Daoy (cell line): ENCODE measurements around the gene DONSON. TPM values are rescaled to one million over a fixed set of nuclear protein-coding genes. Genes with fewer than 3 reads are reported as not detected.
A peak's percentile ranks its signal among the peaks of the same experiment; 100 is the strongest.

Experiments
- DNase-seq: peaks from one replicate; pipeline ENCODE4 v3.0.0-alpha.2; 2015; ENCODE audit warnings: low read depth
- total RNA-seq: library from RNA; depleted of rRNA; stranded (reverse); fragments of >200 nt; shearing (Covaris generic); gene quantifications from 2 replicates; pipeline ENCODE4 v1.2.3, GENCODE V29; 2014; rRNA removed

The DONSON gene
- total RNA-seq, 1 experiment from 2014 or later = 51.0 TPM

DNA sequence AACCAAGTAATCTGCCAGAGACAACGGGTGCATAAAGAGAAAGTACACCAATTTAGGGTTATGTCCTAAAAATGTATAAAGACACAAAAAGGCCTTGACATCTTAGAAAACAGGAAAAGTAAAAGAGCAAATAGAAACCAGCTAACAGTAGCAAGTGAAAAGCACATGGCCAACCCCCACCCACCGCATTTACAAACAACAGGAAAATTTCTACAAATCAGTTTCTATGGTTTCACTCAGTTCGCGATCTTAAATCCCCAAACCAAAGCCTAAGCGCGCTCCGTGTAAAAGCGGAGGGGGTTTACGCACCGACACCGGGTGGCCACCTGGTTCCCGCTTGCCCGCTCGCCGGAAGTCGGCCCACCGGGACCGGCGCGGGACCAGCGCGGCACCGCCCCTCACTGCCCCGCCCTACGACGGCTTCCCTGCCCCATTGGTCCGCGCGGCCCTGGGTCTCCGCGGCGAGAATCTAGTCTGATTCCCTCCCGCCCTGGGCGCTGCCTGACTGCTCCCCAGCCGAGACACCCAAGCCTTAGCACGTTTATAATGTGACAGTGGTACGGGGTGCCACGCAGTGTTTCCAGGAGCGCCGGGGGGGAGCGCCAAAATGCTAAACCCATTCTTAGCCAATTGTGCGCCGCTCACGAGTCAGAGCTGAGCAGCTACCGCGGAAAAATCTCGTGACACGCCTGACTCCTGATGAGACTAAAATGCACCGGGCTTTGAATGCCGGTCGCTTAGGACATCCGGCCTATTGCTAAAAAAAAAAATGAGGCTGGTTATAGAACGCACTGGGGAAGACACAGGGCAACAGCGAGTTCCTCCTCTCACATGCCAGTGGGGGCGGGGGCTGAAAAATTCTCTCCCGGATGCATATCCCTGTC is 46.5 kb downstream of the DONSON start, which contains the start of gene GART:
TSS of gene GART (minus strand) at position 362 of the 884 bp plus-strand sequence. CDS start 2,802 bp downstream, outside the sequence.
- DNase-seq = peak; percentile 96

DNA sequence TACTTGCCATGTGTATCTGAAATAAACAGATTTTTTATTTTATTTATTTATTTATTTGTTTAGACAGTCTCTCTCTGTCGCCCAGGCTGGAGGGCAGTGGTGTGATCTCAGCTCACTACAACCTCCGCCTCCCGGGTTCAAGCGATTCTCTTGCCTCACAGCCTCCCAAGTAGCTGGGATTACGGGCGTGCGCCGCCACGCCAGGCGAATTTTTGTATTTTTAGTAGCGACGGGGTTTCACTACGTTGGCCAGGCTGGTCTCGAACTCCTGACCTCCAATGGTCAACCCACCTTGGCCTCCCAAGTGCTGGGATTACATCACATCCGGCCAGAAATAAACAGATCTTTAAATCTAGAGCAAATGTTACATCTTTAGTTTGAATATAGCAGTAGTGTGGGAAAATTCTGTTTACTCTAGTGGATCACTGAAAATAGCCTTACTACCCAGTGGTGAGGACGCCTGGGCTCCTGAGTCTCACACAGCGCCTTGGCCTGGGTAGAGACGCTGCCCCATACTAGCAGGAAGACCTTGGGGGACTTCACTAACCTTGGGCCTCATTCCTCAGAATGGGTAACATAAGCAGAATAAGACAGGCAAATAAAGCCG is 47.3 kb downstream of the DONSON start:
- DNase-seq = peak; percentile 43

DNA sequence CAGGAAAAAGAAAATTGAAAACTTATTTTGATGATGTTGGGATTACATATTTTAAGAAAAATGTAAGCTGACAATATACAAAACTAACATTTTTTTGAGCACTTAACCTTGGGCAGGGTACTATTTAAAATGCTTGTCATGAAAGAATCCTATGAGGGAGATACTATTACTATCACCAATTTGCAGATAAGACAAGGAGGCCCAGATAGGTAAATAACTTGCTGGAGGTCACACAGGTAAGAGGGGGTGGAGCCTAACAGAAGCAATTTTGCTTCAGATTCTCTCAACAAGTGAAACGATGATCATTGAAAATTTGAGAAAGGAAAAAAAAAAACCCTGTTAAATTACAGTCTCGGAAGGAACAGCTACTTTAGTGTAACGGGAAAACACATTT is 47.8 kb downstream of the DONSON start:
- no peak for DNase-seq

DNA sequence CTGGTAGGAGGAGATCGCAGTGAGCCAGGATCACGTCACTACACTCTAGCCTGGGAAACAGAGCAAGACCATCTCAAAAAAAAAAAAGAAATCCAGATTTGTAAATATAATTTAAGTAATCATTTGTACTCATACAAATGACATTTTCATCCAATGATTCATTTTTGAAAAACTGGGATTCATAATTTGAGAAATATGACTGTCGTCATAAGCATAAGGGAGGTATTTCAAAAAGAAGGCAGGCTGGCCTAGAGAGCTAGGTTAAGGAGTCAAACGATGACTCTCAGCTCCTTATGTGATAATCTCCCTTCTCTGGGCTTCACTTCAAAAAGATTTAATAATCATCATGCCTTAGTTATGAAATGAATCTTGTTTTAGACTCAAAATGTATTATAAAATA is 48.9 kb downstream of the DONSON start:
- no peak for DNase-seq

DNA sequence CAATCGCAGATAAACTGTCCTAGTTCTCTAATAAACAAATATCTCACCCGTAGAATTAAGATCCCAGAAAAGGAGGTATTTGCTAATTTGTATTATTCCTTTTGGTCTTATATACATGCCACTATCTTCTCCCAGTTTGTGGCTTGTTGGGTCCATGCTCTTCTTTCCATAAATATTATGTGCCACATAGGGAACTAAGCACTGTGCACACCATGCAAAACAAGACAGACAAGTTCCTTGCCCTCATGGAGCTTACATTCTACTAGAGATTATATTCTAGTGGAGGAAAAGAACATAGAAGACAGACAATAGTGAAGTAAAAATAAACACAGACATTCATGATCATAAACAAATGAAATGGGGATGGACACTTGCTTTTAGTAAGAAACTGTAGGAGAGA is 51.3 kb downstream of the DONSON start:
- DNase-seq = no peak

DNA sequence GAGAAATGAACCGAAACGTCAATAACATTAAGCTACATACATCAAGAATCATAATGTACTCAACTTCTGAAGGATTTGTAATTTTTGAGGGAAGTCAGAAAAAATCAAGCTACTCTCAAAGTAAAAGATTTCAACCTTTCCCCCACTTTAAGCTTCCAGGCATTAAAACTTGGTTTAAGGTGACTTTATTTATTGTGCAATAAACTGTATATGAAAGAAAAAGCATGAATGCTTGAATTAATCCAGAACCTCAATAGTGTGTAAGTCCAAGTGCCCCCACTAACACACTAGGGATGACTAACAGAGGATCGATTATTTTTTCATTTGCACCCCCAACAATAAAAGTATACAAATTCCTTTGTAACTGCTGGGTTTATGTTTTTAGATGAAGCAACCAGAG is 57.5 kb downstream of the DONSON start:
- DNase-seq = no peak

Other genes with a start within 250 kb of the DONSON start
- 99.0 and 108 TPM in 2 replicates for gene IFNGR2, start 185.3 kb downstream of the DONSON start, total RNA-seq
- gene TMEM50B, start 108.7 kb downstream of the DONSON start, total RNA-seq = 34.9 and 39.4 TPM in 2 replicates
- 0.80 and 2.6 TPM in 2 replicates for gene DNAJC28, start 97.0 kb downstream of the DONSON start, total RNA-seq
- 150 and 239 TPM in 2 replicates for gene GART, start 46.6 kb downstream of the DONSON start, total RNA-seq
- gene SON, start 45.6 kb downstream of the DONSON start, total RNA-seq = 81.9 and 205 TPM in 2 replicates
- gene CRYZL1, start 53.1 kb upstream of the DONSON start, total RNA-seq = 18.8 and 21.1 TPM in 2 replicates
- 18.3 and 25.7 TPM in 2 replicates for gene ITSN1, start 53.8 kb upstream of the DONSON start, total RNA-seq